HepG2 (cell line): ENCODE measurements around the gene TFEB. TPM values are rescaled to one million over a fixed set of nuclear protein-coding genes. Genes with fewer than 3 reads are reported as not detected.
A peak's percentile ranks its signal among the peaks of the same experiment; 100 is the strongest.

ENCODE experiments used
- ATF2 ChIP-seq: sonication (generic); formaldehyde crosslinking; IDR thresholded peaks from 2 replicates; pipeline ENCODE4 v1.4.0; 2020; ENCODE audit warnings: missing genetic modification reagents
- FOXP1 ChIP-seq, 2 experiments: fragments of 450-650 bp in 1 of 2; IDR thresholded peaks; 2 replicates each; pipeline ENCODE4 v1.6.1; 2017 to 2018; ENCODE audit warnings: antibody characterized with exemption in 1 of 2
- GPBP1L1 ChIP-seq: sonication (generic); formaldehyde crosslinking; IDR thresholded peaks from 2 replicates; pipeline ENCODE4 v1.5.0; 2020; ENCODE audit warnings: mild to moderate bottlenecking, missing genetic modification reagents
- HNRNPK ChIP-seq: fragments of 200-400 bp; formaldehyde crosslinking; IDR thresholded peaks from 2 replicates; pipeline ENCODE4 v1.6.1; 2018; ENCODE audit warnings: low read length, low read depth, moderate library complexity, mild to moderate bottlenecking; ENCODE audit not compliant: poor library complexity, severe bottlenecking
- NR2C2 ChIP-seq: sonication (generic); formaldehyde crosslinking; IDR thresholded peaks from 2 replicates; pipeline ENCODE4 v1.4.0; 2020; ENCODE audit warnings: missing genetic modification reagents, mild to moderate bottlenecking, moderate library complexity, borderline replicate concordance
- RBM39 ChIP-seq: fragments of 200-400 bp; formaldehyde crosslinking; IDR thresholded peaks from one replicate; pipeline ENCODE4 v1.6.1; 2018; ENCODE audit warnings: antibody characterized with exemption, mild to moderate bottlenecking, low read depth, low read length; ENCODE audit not compliant: poor library complexity, severe bottlenecking
- STAG1 ChIP-seq: sonication (generic); formaldehyde crosslinking; IDR thresholded peaks from 2 replicates; pipeline ENCODE4 v1.4.0; 2020; ENCODE audit warnings: missing genetic modification reagents
- ZEB1 ChIP-seq: IDR thresholded peaks from 2 replicates; pipeline ENCODE4 v1.6.1; 2012; ENCODE audit warnings: mild to moderate bottlenecking, low read depth, inconsistent platforms; ENCODE audit not compliant: insufficient replicate concordance
- ZFAT ChIP-seq: sonication (generic); formaldehyde crosslinking; conservative IDR thresholded peaks from 2 replicates; pipeline ENCODE4 v1.8.1; 2023; ENCODE audit warnings: missing genetic modification reagents, inconsistent platforms
- ZFP37 ChIP-seq: sonication (generic); formaldehyde crosslinking; IDR thresholded peaks from 2 replicates; pipeline ENCODE4 v1.4.0; 2020; ENCODE audit warnings: missing genetic modification reagents, borderline replicate concordance
- ZNF20 ChIP-seq: sonication (generic); formaldehyde crosslinking; IDR thresholded peaks from 2 replicates; pipeline ENCODE4 v1.4.0; 2020; ENCODE audit warnings: mild to moderate bottlenecking, moderate library complexity, missing genetic modification reagents
- ZNF33A ChIP-seq: sonication (generic); formaldehyde crosslinking; IDR thresholded peaks from 2 replicates; pipeline ENCODE4 v1.5.1; 2020; ENCODE audit warnings: missing genetic modification reagents, mild to moderate bottlenecking, moderate library complexity, borderline replicate concordance
- ZNF367 ChIP-seq: sonication (generic); formaldehyde crosslinking; IDR thresholded peaks from 2 replicates; pipeline ENCODE4 v1.4.0; 2020; ENCODE audit warnings: missing genetic modification reagents, borderline replicate concordance
- ZSCAN12 ChIP-seq: sonication (generic); formaldehyde crosslinking; IDR thresholded peaks from 2 replicates; pipeline ENCODE4 v1.9.0; 2021; ENCODE audit warnings: mild to moderate bottlenecking, missing genetic modification reagents
- polyA plus RNA-seq, 8 experiments: library from polyadenylated mRNA; depleted of rRNA in 3 of 8; stranded (reverse) in 7 of 8; unstranded in 1 of 8; fragments of >200 nt; fragmentation: Illumina TruSeq in 4 of 8; extraction: Trizol in 4 of 8; gene quantifications; 2 replicates each; pipeline versions ENCODE4 v1.2.1 to v1.2.3, GENCODE V29; 2011 to 2016; ENCODE audit warnings: low read depth in 4 of 8, missing spikeins in 1 of 8, mixed read lengths in 1 of 8; ENCODE audit not compliant: insufficient read depth in 1 of 8
- total RNA-seq, 5 experiments: library from RNA; depleted of rRNA; stranded (reverse); fragments of >200 nt; fragmentation: Illumina TruSeq; extraction: Trizol; gene quantifications; 2 replicates each; pipeline ENCODE4 v1.2.3, GENCODE V29; 2016; ENCODE audit warnings: low read depth in 1 of 5
- TF ChIP-seq, protein P1 (sequence below): sonication (generic); formaldehyde crosslinking; IDR thresholded peaks from 2 replicates; pipeline ENCODE4 v1.4.0; 2020; ENCODE audit warnings: missing genetic modification reagents, borderline replicate concordance
- TF ChIP-seq, protein P2 (sequence below): sonication (generic); formaldehyde crosslinking; IDR thresholded peaks from 2 replicates; pipeline ENCODE4 v1.8.1; 2022; ENCODE audit warnings: low read depth, mild to moderate bottlenecking, missing genetic modification reagents
- TF ChIP-seq, protein P3 (sequence below): IDR thresholded peaks from 2 replicates; pipeline ENCODE4 v1.6.1; 2016; ENCODE audit warnings: missing compliant biosample characterization, missing genetic modification reagents, borderline replicate concordance

The TFEB gene
- total and polyA plus RNA-seq, 2 of the 13 experiments (the other 11 are each of a cell fraction or from before 2014, with no cell fraction given) = 13.3 to 18.7 TPM

DNA sequence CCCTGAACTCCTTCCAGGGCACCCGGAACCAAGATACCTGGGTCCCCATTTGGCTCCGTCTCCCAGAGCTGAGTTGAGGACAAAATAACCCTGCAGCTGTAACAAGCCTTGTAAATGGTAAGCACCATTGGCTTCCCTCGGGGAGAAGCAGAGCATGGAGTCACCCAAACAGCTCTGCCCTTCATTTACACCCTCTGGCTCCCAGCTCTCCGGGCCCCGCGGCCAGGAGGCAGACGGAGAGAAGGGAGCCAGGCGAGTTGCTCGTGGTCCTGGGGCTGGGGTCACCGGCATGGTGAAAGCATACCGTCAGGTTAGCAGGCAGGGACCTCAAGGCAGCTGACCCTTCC is 2.1 kb downstream of the TFEB start (continued):
- TF ChIP-seq HNRNPK = no peak
- TF ChIP-seq ZNF20 (CRISPR knock-in tag) = no peak
- TF ChIP-seq ZSCAN12 = no peak
- TF ChIP-seq, protein P1, sequence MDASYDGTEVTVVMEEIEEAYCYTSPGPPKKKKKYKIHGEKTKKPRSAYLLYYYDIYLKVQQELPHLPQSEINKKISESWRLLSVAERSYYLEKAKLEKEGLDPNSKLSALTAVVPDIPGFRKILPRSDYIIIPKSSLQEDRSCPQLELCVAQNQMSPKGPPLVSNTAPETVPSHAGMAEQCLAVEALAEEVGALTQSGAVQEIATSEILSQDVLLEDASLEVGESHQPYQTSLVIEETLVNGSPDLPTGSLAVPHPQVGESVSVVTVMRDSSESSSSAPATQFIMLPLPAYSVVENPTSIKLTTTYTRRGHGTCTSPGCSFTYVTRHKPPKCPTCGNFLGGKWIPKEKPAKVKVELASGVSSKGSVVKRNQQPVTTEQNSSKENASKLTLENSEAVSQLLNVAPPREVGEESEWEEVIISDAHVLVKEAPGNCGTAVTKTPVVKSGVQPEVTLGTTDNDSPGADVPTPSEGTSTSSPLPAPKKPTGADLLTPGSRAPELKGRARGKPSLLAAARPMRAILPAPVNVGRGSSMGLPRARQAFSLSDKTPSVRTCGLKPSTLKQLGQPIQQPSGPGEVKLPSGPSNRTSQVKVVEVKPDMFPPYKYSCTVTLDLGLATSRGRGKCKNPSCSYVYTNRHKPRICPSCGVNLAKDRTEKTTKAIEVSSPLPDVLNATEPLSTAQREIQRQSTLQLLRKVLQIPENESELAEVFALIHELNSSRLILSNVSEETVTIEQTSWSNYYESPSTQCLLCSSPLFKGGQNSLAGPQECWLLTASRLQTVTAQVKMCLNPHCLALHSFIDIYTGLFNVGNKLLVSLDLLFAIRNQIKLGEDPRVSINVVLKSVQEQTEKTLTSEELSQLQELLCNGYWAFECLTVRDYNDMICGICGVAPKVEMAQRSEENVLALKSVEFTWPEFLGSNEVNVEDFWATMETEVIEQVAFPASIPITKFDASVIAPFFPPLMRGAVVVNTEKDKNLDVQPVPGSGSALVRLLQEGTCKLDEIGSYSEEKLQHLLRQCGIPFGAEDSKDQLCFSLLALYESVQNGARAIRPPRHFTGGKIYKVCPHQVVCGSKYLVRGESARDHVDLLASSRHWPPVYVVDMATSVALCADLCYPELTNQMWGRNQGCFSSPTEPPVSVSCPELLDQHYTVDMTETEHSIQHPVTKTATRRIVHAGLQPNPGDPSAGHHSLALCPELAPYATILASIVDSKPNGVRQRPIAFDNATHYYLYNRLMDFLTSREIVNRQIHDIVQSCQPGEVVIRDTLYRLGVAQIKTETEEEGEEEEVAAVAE (CRISPR knock-in tag) = no peak
- TF ChIP-seq FOXP1 (IDR thresholded peaks at IDR 0.05) = no peak
- TF ChIP-seq FOXP1 (CRISPR knock-in tag; IDR thresholded peaks at IDR 0.05) = no peak
- TF ChIP-seq, protein P2, sequence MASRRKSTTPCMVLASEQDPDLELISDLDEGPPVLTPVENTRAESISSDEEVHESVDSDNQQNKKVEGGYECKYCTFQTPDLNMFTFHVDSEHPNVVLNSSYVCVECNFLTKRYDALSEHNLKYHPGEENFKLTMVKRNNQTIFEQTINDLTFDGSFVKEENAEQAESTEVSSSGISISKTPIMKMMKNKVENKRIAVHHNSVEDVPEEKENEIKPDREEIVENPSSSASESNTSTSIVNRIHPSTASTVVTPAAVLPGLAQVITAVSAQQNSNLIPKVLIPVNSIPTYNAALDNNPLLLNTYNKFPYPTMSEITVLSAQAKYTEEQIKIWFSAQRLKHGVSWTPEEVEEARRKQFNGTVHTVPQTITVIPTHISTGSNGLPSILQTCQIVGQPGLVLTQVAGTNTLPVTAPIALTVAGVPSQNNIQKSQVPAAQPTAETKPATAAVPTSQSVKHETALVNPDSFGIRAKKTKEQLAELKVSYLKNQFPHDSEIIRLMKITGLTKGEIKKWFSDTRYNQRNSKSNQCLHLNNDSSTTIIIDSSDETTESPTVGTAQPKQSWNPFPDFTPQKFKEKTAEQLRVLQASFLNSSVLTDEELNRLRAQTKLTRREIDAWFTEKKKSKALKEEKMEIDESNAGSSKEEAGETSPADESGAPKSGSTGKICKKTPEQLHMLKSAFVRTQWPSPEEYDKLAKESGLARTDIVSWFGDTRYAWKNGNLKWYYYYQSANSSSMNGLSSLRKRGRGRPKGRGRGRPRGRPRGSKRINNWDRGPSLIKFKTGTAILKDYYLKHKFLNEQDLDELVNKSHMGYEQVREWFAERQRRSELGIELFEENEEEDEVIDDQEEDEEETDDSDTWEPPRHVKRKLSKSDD = no peak
- TF ChIP-seq ZNF367 (CRISPR knock-in tag) = no peak
- 0 out of 2 replicates have a peak, but pooled peaks have one; percentile 26 for TF ChIP-seq NR2C2 (CRISPR knock-in tag)
- no peak for TF ChIP-seq GPBP1L1
- no peak for TF ChIP-seq ZFP37 (CRISPR knock-in tag)
- no peak for TF ChIP-seq STAG1 (CRISPR knock-in tag)
- TF ChIP-seq ZEB1 = no peak
- peak; percentile 3 for TF ChIP-seq RBM39
- TF ChIP-seq ATF2 (CRISPR knock-in tag) = no peak
- TF ChIP-seq ZFAT (CRISPR knock-in tag) = no peak
- TF ChIP-seq, protein P3, sequence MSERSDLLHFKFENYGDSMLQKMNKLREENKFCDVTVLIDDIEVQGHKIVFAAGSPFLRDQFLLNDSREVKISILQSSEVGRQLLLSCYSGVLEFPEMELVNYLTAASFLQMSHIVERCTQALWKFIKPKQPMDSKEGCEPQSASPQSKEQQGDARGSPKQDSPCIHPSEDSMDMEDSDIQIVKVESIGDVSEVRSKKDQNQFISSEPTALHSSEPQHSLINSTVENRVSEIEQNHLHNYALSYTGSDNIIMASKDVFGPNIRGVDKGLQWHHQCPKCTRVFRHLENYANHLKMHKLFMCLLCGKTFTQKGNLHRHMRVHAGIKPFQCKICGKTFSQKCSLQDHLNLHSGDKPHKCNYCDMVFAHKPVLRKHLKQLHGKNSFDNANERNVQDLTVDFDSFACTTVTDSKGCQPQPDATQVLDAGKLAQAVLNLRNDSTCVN = no peak
- TF ChIP-seq ZNF33A (CRISPR knock-in tag) = no peak
